Left ventricle myocardium inferior (tissue), 1 donor: Measurements from ENCODE around the gene POLDIP2. TPM values are rescaled to one million over a fixed set of nuclear protein-coding genes. Genes with fewer than 3 reads are reported as not detected.

Source experiments
- DNase-seq: peaks from one replicate; pipeline ENCODE4 v3.0.0-alpha.2; 2020
- H3K27ac ChIP-seq: fragments of 200-600 bp; replicated peaks from 2 replicates; pipeline ENCODE4 v1.8.0; 2021
- H3K27me3 ChIP-seq: fragments of 200-600 bp; 2 replicates; pipeline ENCODE4 v1.8.0; 2021; ENCODE audit warnings: low read depth
- H3K36me3 ChIP-seq: fragments of 200-600 bp; 2 replicates; pipeline ENCODE4 v1.8.0; 2021
- H3K4me1 ChIP-seq: fragments of 200-600 bp; 2 replicates; pipeline ENCODE4 v1.8.0; 2021
- H3K4me3 ChIP-seq: fragments of 200-600 bp; 2 replicates; pipeline ENCODE4 v1.8.0; 2021; ENCODE audit warnings: mild to moderate bottlenecking, moderate library complexity
- H3K9me3 ChIP-seq: fragments of 200-600 bp; replicated peaks from 2 replicates; pipeline ENCODE4 v1.8.0; 2021
- CTCF ChIP-seq: fragments of 200-600 bp; IDR thresholded peaks from 2 replicates; pipeline ENCODE4 v1.8.0; 2021; ENCODE audit warnings: antibody characterized with exemption, mild to moderate bottlenecking, borderline replicate concordance
- intact Hi-C: fragments of 100-400 bp; cut with micrococcal nuclease; formaldehyde crosslinking; loops from one replicate; pipeline ENCODE4 v1.11.0; 2022
- total RNA-seq: library from RNA; stranded (reverse); fragmentation: NEBNext Ultra II Directional; extraction: Animal tissue kit (Norgen Biotek cat#: 25700); gene quantifications from one replicate; pipeline ENCODE4 v1.2.1, GENCODE V29; 2021
- donor health status: DM: no; HTN: yes; CAD: no; lungs with severe emphysema.

The POLDIP2 gene
- total RNA-seq, 1 donor from 2014 or later, result 154 TPM

GRCh38 chr17:28395426-28395825 lies 38.1 kb upstream of the POLDIP2 start:
- H3K9me3 ChIP-seq, result no peaks in the 10 kb centered on the region
- no peaks in the 10 kb centered on the region for H3K27me3 ChIP-seq
- peaks cover 57% of the 10 kb centered on the region for H3K36me3 ChIP-seq
- H3K4me3 ChIP-seq, result no peak overlapping the region
- intact Hi-C loops, result no loop called here
- peaks cover 14% of the 10 kb centered on the region for H3K4me1 ChIP-seq
- no peak for DNase-seq
- no peak for TF ChIP-seq CTCF
- no peak overlapping the region for H3K27ac ChIP-seq

- no peaks in the 10 kb centered on the region for H3K9me3 ChIP-seq
- H3K27me3 ChIP-seq, result no peaks in the 10 kb centered on the region
- no peak for DNase-seq
- peaks cover 14% of the 10 kb centered on the region for H3K4me1 ChIP-seq
- intact Hi-C loops, result no loop called here
- no peak for TF ChIP-seq CTCF
- peaks cover 66% of the 10 kb centered on the region for H3K36me3 ChIP-seq
- no peak overlapping the region for H3K27ac ChIP-seq
- H3K4me3 ChIP-seq, result no peak overlapping the region
Observed at GRCh38 chr17:28394337-28395116, 37.2 kb upstream of the POLDIP2 start.

DNA sequence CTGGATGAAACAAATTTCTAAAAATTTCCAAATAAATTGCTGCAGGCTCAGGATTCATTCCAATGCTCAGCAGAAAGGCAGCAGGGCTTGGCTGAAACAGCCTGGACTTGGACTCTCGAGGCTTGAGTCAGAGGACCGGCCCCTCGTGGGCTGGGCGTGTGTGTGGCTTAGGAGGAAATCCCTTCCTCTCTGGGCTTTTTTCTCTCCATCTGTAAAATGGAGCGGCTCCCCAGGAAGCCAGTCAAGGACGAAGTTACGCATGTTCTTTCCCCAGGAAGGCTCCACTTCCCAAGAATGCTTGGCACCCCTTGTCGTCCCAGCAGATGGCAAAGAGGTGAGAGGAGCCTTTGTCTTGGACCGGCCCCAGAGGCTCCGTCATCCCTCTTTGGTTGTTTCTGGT lies 35.2 kb upstream of the POLDIP2 start:
- intact Hi-C loops, result no loop called here
- Histone ChIP-seq H3K4me3 (no peak overlapping the region), H3K4me1 (no peaks in the 10 kb centered on the region), H3K36me3 (peaks cover 81% of the 10 kb centered on the region), H3K27me3 (no peaks in the 10 kb centered on the region), H3K27ac (no peak overlapping the region), H3K9me3 (no peaks in the 10 kb centered on the region)
- no peak for TF ChIP-seq CTCF
- no peak for DNase-seq

GRCh38 chr17:28391401-28391800 lies 34.1 kb upstream of the POLDIP2 start:
- Histone ChIP-seq H3K4me3 (no peak overlapping the region), H3K36me3 (peaks cover 84% of the 10 kb centered on the region), H3K4me1 (no peaks in the 10 kb centered on the region), H3K9me3 (no peaks in the 10 kb centered on the region), H3K27me3 (no peaks in the 10 kb centered on the region), H3K27ac (no peak overlapping the region)
- DNase-seq, result no peak
- TF ChIP-seq CTCF, result no peak
- intact Hi-C loops, result no loop called here

DNA sequence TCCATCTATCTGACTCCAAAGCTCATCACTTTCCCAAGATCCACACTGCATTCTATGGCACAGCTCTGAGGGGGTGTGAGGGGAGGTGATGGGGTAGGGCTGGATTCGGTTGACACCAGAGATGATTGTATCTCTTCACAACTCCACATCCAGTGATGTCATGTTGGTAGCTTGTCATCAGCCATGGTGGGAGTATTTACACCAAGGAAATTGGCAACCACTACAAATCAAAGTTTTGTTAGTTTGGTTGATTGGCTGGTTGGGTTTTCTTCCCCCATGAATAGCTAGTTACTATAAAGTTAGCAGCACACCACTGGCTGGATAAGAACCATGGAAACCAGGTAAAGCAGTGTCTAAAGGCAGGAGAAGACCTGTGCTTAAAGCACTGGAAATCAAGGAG lies 33.7 kb upstream of the POLDIP2 start:
- no peaks in the 10 kb centered on the region for H3K9me3 ChIP-seq
- intact Hi-C loops, result no loop called here
- peaks cover 82% of the 10 kb centered on the region for H3K36me3 ChIP-seq
- no peaks in the 10 kb centered on the region for H3K4me1 ChIP-seq
- DNase-seq, result no peak
- H3K4me3 ChIP-seq, result no peak overlapping the region
- H3K27me3 ChIP-seq, result no peaks in the 10 kb centered on the region
- no peak for TF ChIP-seq CTCF
- no peak overlapping the region for H3K27ac ChIP-seq
